Activated naive CD4-positive, alpha-beta T cell treated with anti-CD3 and anti-CD28 coated beads, Interleukin-2, amount 10 ng/mL, durations not matched to agents 7 days and 5 days (primary cell): ENCODE measurements around the gene PEAR1.
A peak's percentile ranks its signal among the peaks of the same experiment; 100 is the strongest.

Source experiments
- CTCF ChIA-PET: fragments of 350-600 bp; sonication (Branson Sonifier 250); formaldehyde crosslinking; loops from one replicate; lab custom pipeline; 2021; ENCODE audit warnings: antibody characterized with exemption; lab: Charles Lee
- DNase-seq: peaks from one replicate; pipeline ENCODE4 v3.0.0-alpha.2; 2020
- H3K27ac Mint-ChIP-seq: one replicate; pipeline ENCODE4 v1.8.0; 2021; ENCODE audit warnings: mild to moderate bottlenecking, moderate library complexity, mixed read lengths
- H3K27me3 Mint-ChIP-seq: one replicate; pipeline ENCODE4 v1.8.0; 2021; ENCODE audit warnings: mild to moderate bottlenecking, mixed read lengths
- H3K36me3 Mint-ChIP-seq: one replicate; pipeline ENCODE4 v1.8.0; 2021; ENCODE audit warnings: mixed read lengths
- H3K4me1 Mint-ChIP-seq: one replicate; pipeline ENCODE4 v1.8.0; 2021; ENCODE audit warnings: mixed read lengths
- H3K4me3 Mint-ChIP-seq: one replicate; pipeline ENCODE4 v1.8.0; 2021; ENCODE audit warnings: mild to moderate bottlenecking, moderate library complexity, mixed read lengths
- H3K9me3 Mint-ChIP-seq: one replicate; pipeline ENCODE4 v1.8.0; 2021; ENCODE audit warnings: mixed read lengths

PEAR1 gene

GRCh38 chr1:156893048-156893953 lies at the start of gene PEAR1:
PEAR1 (plus strand) TSS chr1:156893718; CDS start chr1:156903927, 10,209 bp downstream.
- no peaks in the 10 kb centered on the region for H3K9me3 Mint-ChIP-seq
- peaks cover 94% of the 10 kb centered on the region for H3K27me3 Mint-ChIP-seq
- no peak within 1 kb of the TSS for H3K27ac Mint-ChIP-seq
- peak; percentile 38 for DNase-seq
- peak within 1 kb of the TSS; percentile 59 for H3K4me3 Mint-ChIP-seq
- peaks cover 36% of the 10 kb centered on the region for H3K4me1 Mint-ChIP-seq
- CTCF ChIA-PET, result interaction anchor here (0.6 to 9.2 kb wide), 13 partner anchors 9 to 232 kb away, joined by 3 to 150 read pairs (median 5); partner anchors contain the start of genes INSRR, ISG20L2, LRRC71 and METTL25B
- H3K36me3 Mint-ChIP-seq, result no peaks in the 10 kb centered on the region

DNA sequence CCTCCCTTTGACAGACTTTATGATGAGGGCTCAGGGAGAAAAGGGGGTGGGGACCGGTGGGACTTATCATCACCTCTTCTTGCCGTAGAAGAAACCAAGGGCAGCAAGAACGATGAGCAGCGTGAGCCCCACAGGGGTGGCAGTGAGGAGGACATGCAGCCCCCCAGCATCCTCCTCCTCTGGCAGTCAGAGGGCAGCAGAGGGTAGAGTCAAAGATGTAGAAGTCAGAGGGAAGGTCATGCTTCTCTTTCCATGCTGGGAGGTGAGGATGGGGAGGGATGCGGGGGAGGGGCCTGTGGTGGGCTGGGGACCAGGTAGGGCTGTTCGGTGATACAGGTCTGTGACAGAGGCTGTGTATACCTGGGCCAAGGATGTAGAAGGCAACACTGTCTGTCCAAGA lies 49.4 kb upstream of the PEAR1 start:
- H3K36me3 Mint-ChIP-seq, result peaks cover 2% of the 10 kb centered on the region
- no peak overlapping the region for H3K27ac Mint-ChIP-seq
- H3K4me3 Mint-ChIP-seq, result no peak overlapping the region
- peaks cover 99% of the 10 kb centered on the region for H3K27me3 Mint-ChIP-seq
- H3K4me1 Mint-ChIP-seq, result peaks cover 33% of the 10 kb centered on the region
- H3K9me3 Mint-ChIP-seq, result no peaks in the 10 kb centered on the region
- DNase-seq, result no peak
- CTCF ChIA-PET, result interaction anchor here (1.3 to 1.8 kb wide), 2 partner anchors 16 kb away, joined by 5 to 7 read pairs; no protein-coding TSS in a partner anchor

DNA sequence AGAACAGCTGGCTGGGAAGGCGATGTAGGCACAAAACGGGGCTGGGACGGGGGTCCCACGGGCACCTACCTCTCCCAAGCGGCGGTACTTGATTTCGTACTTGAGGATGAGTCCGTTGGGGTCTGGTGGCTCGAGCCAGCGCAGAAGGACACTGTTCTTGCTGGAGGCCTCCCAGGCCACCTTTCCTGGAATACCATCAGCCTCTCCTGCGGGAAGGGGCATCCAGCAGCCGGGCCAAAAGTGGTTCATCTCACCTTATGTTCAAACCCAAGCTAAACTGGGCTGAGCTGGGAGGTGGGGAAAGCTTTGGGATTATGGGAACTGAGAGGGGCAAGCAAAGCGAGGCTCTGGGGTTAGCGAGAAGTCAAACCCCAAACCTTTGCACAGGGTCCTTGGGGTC lies 48.9 kb upstream of the PEAR1 start:
- Mint-ChIP-seq H3K27me3 (peaks cover 99% of the 10 kb centered on the region), H3K4me3 (no peak overlapping the region), H3K9me3 (no peaks in the 10 kb centered on the region), H3K27ac (no peak overlapping the region), H3K36me3 (peaks cover 2% of the 10 kb centered on the region), H3K4me1 (peaks cover 38% of the 10 kb centered on the region)
- CTCF ChIA-PET, result interaction anchor here (1.3 to 1.7 kb wide), 2 partner anchors 14 to 15 kb away, joined by 3 to 5 read pairs; no protein-coding TSS in a partner anchor
- no peak for DNase-seq

DNA sequence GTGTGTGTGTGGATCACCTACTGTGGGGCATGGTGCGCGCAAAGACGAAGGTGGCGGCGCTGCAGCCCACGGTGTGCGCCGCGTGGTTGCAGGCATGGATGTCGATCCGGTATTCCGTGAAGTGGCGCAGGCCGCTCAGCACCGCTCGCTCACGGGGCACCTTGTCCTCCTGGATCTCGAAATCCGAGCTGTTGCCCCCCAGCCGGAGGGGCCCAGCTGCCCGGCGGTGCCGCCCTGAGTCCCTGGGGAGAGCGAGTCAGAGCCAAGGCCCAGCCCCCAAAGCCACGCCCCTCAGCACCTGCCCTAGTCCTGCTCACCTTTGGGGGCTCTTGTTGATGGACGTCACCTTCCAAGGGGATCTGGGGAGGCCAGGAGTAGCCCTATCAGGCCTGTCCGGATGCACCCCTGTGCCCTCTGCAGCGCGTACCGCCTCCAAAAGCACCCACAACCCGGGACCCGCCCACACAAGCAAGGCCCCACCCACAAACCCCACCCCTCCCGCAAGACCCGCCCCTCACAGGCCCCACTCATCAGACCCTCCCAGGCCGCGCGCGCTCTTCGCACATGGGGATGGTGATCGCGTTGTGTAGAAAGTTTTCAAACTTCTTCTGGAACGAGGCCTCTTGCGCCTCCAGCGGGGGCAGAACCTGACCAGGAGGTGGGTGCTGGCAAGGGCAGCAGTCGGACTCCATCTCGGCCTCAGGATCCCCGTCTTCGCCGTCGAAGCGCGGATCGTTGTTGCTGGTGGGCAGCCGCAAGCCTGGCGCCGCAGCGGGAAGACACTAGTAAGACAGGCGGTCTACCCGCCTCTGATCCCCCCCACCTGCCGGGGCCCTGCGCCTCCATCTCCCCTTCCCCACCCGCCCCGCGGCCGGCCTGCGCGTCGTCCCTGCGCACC lies 48.2 kb upstream of the PEAR1 start:
- H3K27me3 Mint-ChIP-seq, result peaks cover 95% of the 10 kb centered on the region
- peaks cover 2% of the 10 kb centered on the region for H3K36me3 Mint-ChIP-seq
- H3K9me3 Mint-ChIP-seq, result no peaks in the 10 kb centered on the region
- H3K27ac Mint-ChIP-seq, result no peak overlapping the region
- peaks cover 38% of the 10 kb centered on the region for H3K4me1 Mint-ChIP-seq
- H3K4me3 Mint-ChIP-seq, result no peak overlapping the region
- DNase-seq, result peak; percentile 50
- CTCF ChIA-PET, result interaction anchor here (1.3 to 1.7 kb wide), 2 partner anchors 13 to 14 kb away, joined by 3 to 5 read pairs; no protein-coding TSS in a partner anchor

DNA sequence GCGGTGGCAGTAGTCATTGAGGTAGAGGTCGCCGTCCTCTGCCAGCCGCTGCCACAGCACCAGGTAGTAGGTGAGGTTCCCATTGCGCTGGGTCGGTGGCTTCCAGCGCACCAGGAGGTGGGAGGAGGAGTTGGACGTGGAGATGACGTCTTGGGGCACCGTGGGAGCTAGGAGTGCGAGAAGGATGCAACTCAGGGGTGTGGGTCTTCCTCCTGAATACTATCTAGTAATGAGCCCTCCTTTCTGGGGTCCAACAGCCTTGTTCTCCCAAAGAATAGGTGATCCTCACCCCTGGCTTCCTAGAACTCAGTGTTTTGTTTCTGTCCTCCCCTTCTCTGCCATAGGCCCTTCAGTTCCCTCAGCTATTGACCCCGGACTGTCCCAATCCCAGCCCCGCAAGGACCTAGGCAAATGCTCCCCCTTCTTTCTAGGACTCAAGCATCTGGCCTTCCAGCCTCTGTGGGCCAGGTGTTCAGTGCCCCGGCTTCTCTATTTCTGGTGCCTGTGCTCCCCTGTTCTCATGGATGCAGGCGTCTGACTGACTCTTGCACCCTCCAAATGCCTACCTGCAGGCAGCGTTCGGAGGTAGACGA lies 47.5 kb upstream of the PEAR1 start:
- H3K4me3 Mint-ChIP-seq, result no peak overlapping the region
- H3K36me3 Mint-ChIP-seq, result peaks cover 2% of the 10 kb centered on the region
- H3K4me1 Mint-ChIP-seq, result peaks cover 40% of the 10 kb centered on the region
- peaks cover 88% of the 10 kb centered on the region for H3K27me3 Mint-ChIP-seq
- H3K27ac Mint-ChIP-seq, result no peak overlapping the region
- CTCF ChIA-PET, result interaction anchor here (0.7 to 5.7 kb wide), 5 partner anchors 8 to 32 kb away, joined by 3 to 57 read pairs (median 7); partner anchors contain the start of genes INSRR and NTRK1
- no peak for DNase-seq
- H3K9me3 Mint-ChIP-seq, result no peaks in the 10 kb centered on the region

DNA sequence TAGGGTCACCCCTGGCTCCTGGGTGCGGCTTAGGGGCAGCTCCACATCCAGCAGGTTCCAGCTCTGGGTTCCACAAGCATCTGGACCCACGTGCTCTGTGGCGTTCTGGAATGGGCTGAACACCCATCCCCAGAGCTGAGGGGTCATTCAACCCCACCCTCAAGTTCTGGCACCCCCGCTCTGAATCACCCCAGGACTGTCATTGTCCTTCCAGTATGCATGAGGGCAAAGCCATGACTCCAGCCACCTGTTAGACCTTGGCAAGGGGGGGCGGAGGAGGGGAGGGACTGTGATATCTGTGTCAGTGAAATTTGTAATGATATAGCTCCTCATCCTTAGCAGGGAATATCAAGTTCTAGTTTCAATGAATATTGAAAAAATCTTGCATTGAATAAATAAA lies 46.9 kb upstream of the PEAR1 start:
- Mint-ChIP-seq H3K27me3 (peaks cover 88% of the 10 kb centered on the region), H3K36me3 (peaks cover 2% of the 10 kb centered on the region), H3K4me3 (no peak overlapping the region), H3K9me3 (no peaks in the 10 kb centered on the region), H3K27ac (no peak overlapping the region), H3K4me1 (peaks cover 42% of the 10 kb centered on the region)
- DNase-seq, result no peak
- CTCF ChIA-PET, result interaction anchor here (0.7 to 5.7 kb wide), 4 partner anchors 9 to 32 kb away, joined by 3 to 57 read pairs (median 26); partner anchors contain the start of genes INSRR and NTRK1

- Mint-ChIP-seq H3K27me3 (peaks cover 86% of the 10 kb centered on the region), H3K4me1 (peaks cover 42% of the 10 kb centered on the region), H3K27ac (no peak overlapping the region), H3K36me3 (peaks cover 2% of the 10 kb centered on the region), H3K9me3 (no peaks in the 10 kb centered on the region), H3K4me3 (no peak overlapping the region)
- DNase-seq, result no peak
- CTCF ChIA-PET, result interaction anchor here (0.6 to 5.7 kb wide), 8 partner anchors 10 to 51 kb away, joined by 3 to 57 read pairs (median 7); partner anchors contain the start of genes INSRR and NTRK1
Observed at GRCh38 chr1:156847591-156848460, 45.7 kb upstream of the PEAR1 start.

DNA sequence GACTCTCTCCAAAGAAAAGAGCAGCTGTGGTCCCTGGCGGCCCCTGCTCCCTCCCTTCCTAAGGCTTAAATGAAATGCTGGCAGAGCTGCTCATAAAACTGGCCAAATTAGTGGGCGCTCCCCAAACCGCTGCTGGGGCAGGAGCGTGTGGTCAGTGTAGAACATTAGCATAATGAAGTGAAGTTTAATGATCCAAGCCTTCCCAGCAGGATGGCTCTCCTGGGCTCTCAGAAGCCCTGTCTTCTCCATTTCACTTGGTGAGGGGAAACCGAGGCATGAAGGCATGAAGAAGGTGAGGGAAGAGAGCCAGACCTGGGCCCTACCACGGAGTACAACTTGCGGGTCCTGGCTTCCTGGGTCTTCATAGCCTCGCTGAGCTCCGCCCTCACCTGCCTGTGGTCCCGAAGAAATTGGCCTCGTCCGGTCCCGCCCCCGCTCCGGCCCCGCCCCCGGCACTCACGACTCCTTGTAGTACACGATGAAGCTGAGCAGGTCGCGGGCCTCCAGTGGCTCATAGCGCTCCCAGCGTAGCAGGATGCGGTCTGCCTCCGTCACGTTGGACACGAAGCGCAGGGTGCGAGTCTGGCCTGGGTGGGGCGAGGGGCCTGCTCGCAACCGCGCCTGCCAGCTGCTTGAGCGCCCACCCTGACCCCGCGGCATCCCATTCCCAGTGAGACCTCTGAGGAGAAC lies 44.9 kb upstream of the PEAR1 start:
- Mint-ChIP-seq H3K4me1 (peaks cover 42% of the 10 kb centered on the region), H3K36me3 (peaks cover 2% of the 10 kb centered on the region), H3K27me3 (peaks cover 86% of the 10 kb centered on the region), H3K27ac (peak overlapping the region; percentile 26), H3K4me3 (peak overlapping the region; percentile 44), H3K9me3 (no peaks in the 10 kb centered on the region)
- CTCF ChIA-PET, result interaction anchor here (0.6 to 5.7 kb wide), 10 partner anchors 9 to 122 kb away, joined by 3 to 57 read pairs (median 4); partner anchors contain the start of genes INSRR and NTRK1
- DNase-seq, result peak; percentile 90

- H3K4me1 Mint-ChIP-seq, result peaks cover 39% of the 10 kb centered on the region
Observed at GRCh38 chr1:156849151-156849496, 44.4 kb upstream of the PEAR1 start.

GRCh38 chr1:156851779-156852417 lies 41.6 kb upstream of the PEAR1 start:
- Mint-ChIP-seq H3K4me3 (no peak overlapping the region), H3K9me3 (no peaks in the 10 kb centered on the region), H3K4me1 (peaks cover 23% of the 10 kb centered on the region), H3K27ac (no peak overlapping the region), H3K27me3 (peaks cover 74% of the 10 kb centered on the region), H3K36me3 (no peaks in the 10 kb centered on the region)
- DNase-seq, result no peak
- CTCF ChIA-PET, result interaction anchor here (1.3 to 11.4 kb wide), 3 partner anchors 15 to 55 kb away, joined by 3 to 191 read pairs (median 8); no protein-coding TSS in a partner anchor

More at GRCh38 chr1:156849151-156849496, 44.4 kb upstream of the PEAR1 start:
- Mint-ChIP-seq H3K27ac (no peak overlapping the region), H3K36me3 (peaks cover 2% of the 10 kb centered on the region), H3K4me3 (no peak overlapping the region), H3K27me3 (peaks cover 86% of the 10 kb centered on the region), H3K9me3 (no peaks in the 10 kb centered on the region)
- DNase-seq, result no peak
- CTCF ChIA-PET, result interaction anchor here (0.6 to 5.7 kb wide), 10 partner anchors 9 to 123 kb away, joined by 3 to 57 read pairs (median 5); partner anchors contain the start of genes INSRR and NTRK1

GRCh38 chr1:156852418-156852874 lies 41.1 kb upstream of the PEAR1 start:
- peaks cover 21% of the 10 kb centered on the region for H3K4me1 Mint-ChIP-seq
- H3K27ac Mint-ChIP-seq, result no peak overlapping the region
- H3K36me3 Mint-ChIP-seq, result no peaks in the 10 kb centered on the region
- no peak overlapping the region for H3K4me3 Mint-ChIP-seq
- CTCF ChIA-PET, result interaction anchor here (1.3 to 11.4 kb wide), 3 partner anchors 16 to 55 kb away, joined by 3 to 191 read pairs (median 8); no protein-coding TSS in a partner anchor
- DNase-seq, result no peak
- H3K9me3 Mint-ChIP-seq, result no peaks in the 10 kb centered on the region
- H3K27me3 Mint-ChIP-seq, result peaks cover 74% of the 10 kb centered on the region
